Nucleus accumbens (tissue), 56 donors: ENCODE data around the gene DNAL4.

Experiments used
- DNase-seq, 56 donors: peaks; one replicate each; lab custom pipeline; 2025; lab: John Stamatoyannopoulos, UW

DNAL4 gene

GRCh38 chr22:38761202-38762162 is 32.5 kb downstream of the DNAL4 start:
- DNase-seq = no peak

GRCh38 chr22:38760477-38761201 is 33.3 kb downstream of the DNAL4 start:
- DNase-seq = peak in 27 of 56 donors; percentile 14 to 59 (median 36)

GRCh38 chr22:38759005-38759404 is 34.9 kb downstream of the DNAL4 start:
- no peak for DNase-seq

GRCh38 chr22:38758276-38758945 is 35.5 kb downstream of the DNAL4 start:
- peak in 6 of 56 donors; percentile 11 to 35 (median 19) for DNase-seq

GRCh38 chr22:38757464-38757757 is 36.5 kb downstream of the DNAL4 start:
- DNase-seq = no peak

- DNase-seq = peak in 3 of 56 donors; percentile 17 to 32 (median 17)
Observed at GRCh38 chr22:38756711-38757463, 37.1 kb downstream of the DNAL4 start.

GRCh38 chr22:38755911-38756532 is 37.9 kb downstream of the DNAL4 start, which contains the start of gene SUN2:
Gene SUN2, minus strand, starts transcription at chr22:38755998. Its CDS starts 3,370 bp downstream, at chr22:38752628.
- peak; percentile 33 to 98 (median 92) for DNase-seq

GRCh38 chr22:38755155-38755910 is 38.6 kb downstream of the DNAL4 start:
- DNase-seq = peak in 55 of 56 donors; percentile 23 to 95 (median 76)

GRCh38 chr22:38754751-38755154 is 39.2 kb downstream of the DNAL4 start:
- DNase-seq = peak in 21 of 56 donors; percentile 45 to 81 (median 61)

- peak in 39 of 56 donors; percentile 16 to 68 (median 47) for DNase-seq
Observed at GRCh38 chr22:38753948-38754750, 39.8 kb downstream of the DNAL4 start.

- DNase-seq = no peak
Observed at GRCh38 chr22:38751422-38752346, 42.3 kb downstream of the DNAL4 start.

- no peak for DNase-seq
Observed at GRCh38 chr22:38751066-38751421, 42.9 kb downstream of the DNAL4 start.

GRCh38 chr22:38750638-38751037 is 43.3 kb downstream of the DNAL4 start:
- no peak for DNase-seq

GRCh38 chr22:38750104-38750503 is 43.8 kb downstream of the DNAL4 start:
- DNase-seq = no peak

GRCh38 chr22:38748487-38749136 is 45.3 kb downstream of the DNAL4 start:
- no peak for DNase-seq

- no peak for DNase-seq
Observed at GRCh38 chr22:38745676-38746460, 48.1 kb downstream of the DNAL4 start.
